HepG2 (cell line): ENCODE data around the gene OBP2A. TPM values are rescaled to one million over a fixed set of nuclear protein-coding genes. Genes with fewer than 3 reads are reported as not detected.
"Not testable (repeated sequence)": the region's sequence is repeated elsewhere in the genome, so short reads cannot be mapped to it uniquely, and the experiment has no call there.

Experiments
- ATAC-seq: fragments of 200-7000 bp; cut with Tn5 transposase; 3 replicates; pipeline ENCODE4 v1.9.1; 2020; ENCODE audit warnings: mild to moderate bottlenecking, moderate library complexity
- BruUV-seq: library from RNA; stranded (reverse); fragments of 400-500 nt; replicated peaks from 2 replicates; lab custom pipeline; 2021; lab: Mats Ljungman, UMichigan
- CTCF ChIA-PET: fragments of 300-600 bp; formaldehyde crosslinking; extraction: SDS; loops from one replicate; lab custom pipeline; 2021; ENCODE audit warnings: low total read pairs, inconsistent platforms, low intra/inter-chr PET ratio; lab: Yijun Ruan, JAX
- POLR2A ChIA-PET: fragments of 350-600 bp; sonication (Branson Sonifier 250); formaldehyde crosslinking; loops from one replicate; lab custom pipeline; 2020; ENCODE audit warnings: antibody characterized with exemption, inconsistent platforms; lab: Yijun Ruan, JAX
- DNase-seq: peaks from one replicate; pipeline ENCODE4 v3.0.0-alpha.2; 2015; ENCODE audit warnings: low spot score
- FAIRE-seq: peaks from 3 replicates; lab custom pipeline; 2011; peaks lifted over from hg19 to GRCh38; lab: Jason Lieb, UNC
- H2AFZ ChIP-seq: one replicate; pipeline ENCODE4 v1.6.1; 2011; ENCODE audit warnings: low read length, inconsistent platforms
- H3K27ac ChIP-seq: fragments of 300-600 bp; 3 replicates; pipeline ENCODE4 v1.8.0; 2011; ENCODE audit warnings: mixed run types, mild to moderate bottlenecking, mixed read lengths, low read length, inconsistent platforms; ENCODE audit not compliant: insufficient read depth; ENCODE audit errors: extremely low read length
- H3K27me3 ChIP-seq, 2 experiments: fragments of 200-600 bp in 1 of 2; 2 replicates in 1 of 2; 3 replicates in 1 of 2; pipeline versions ENCODE4 v1.6.0 to v1.8.0; 2011; ENCODE audit warnings: low read length in 2 of 2, mild to moderate bottlenecking in 2 of 2, moderate library complexity in 2 of 2, inconsistent platforms in 1 of 2; ENCODE audit not compliant: insufficient read depth in 2 of 2, control insufficient read depth in 1 of 2
- H3K36me3 ChIP-seq, 2 experiments: fragments of 200-600 bp in 1 of 2; replicated peaks in 1 of 2; 2 replicates in 1 of 2; 3 replicates in 1 of 2; pipeline versions ENCODE4 v1.5.1 to v1.8.0; 2011; ENCODE audit warnings: low read length in 2 of 2, inconsistent platforms in 1 of 2; ENCODE audit not compliant: insufficient read depth in 2 of 2, control insufficient read depth in 1 of 2
- H3K4me1 ChIP-seq: 2 replicates; pipeline ENCODE4 v1.5.1; 2012; ENCODE audit warnings: low read length, inconsistent platforms; ENCODE audit not compliant: insufficient read depth
- H3K4me2 ChIP-seq: 2 replicates; pipeline ENCODE4 v1.6.0; 2011; ENCODE audit warnings: low read depth, low read length, inconsistent platforms
- H3K4me3 ChIP-seq, 3 experiments: fragments of 200-600 bp in 1 of 3; sonication (generic), shearing (Covaris generic) in 1 of 3; replicated peaks in 1 of 3; 2 replicates each; pipeline ENCODE4 v1.5.1; 2011 to 2016; ENCODE audit warnings: low read length in 3 of 3, inconsistent platforms in 2 of 3, low read depth in 2 of 3, mild to moderate bottlenecking in 2 of 3, control low read depth in 1 of 3, mixed read lengths in 1 of 3; ENCODE audit not compliant: insufficient read depth in 1 of 3
- H3K79me2 ChIP-seq: one replicate; pipeline ENCODE4 v1.6.1; 2011; ENCODE audit warnings: low read length, inconsistent platforms; ENCODE audit not compliant: insufficient read depth
- H3K9ac ChIP-seq: 2 replicates; pipeline ENCODE4 v1.6.0; 2011; ENCODE audit warnings: mild to moderate bottlenecking, low read depth, low read length, inconsistent platforms; ENCODE audit not compliant: insufficient read depth
- H3K9me3 ChIP-seq: 2 replicates; pipeline ENCODE4 v1.5.1; 2012; ENCODE audit warnings: mild to moderate bottlenecking, low read length
- H4K20me1 ChIP-seq: 2 replicates; pipeline ENCODE4 v1.6.0; 2011; ENCODE audit warnings: inconsistent platforms, mild to moderate bottlenecking, low read length, moderate library complexity; ENCODE audit not compliant: insufficient read depth
- EZH2 ChIP-seq: conservative IDR thresholded peaks from 2 replicates; pipeline ENCODE4 v1.6.1; 2012; ENCODE audit warnings: mild to moderate bottlenecking, low read depth, low read length, moderate library complexity
- THAP9 ChIP-seq: sonication (generic); formaldehyde crosslinking; IDR thresholded peaks from 2 replicates; pipeline ENCODE4; 2020; ENCODE audit warnings: missing genetic modification reagents, mild to moderate bottlenecking, borderline replicate concordance
- WGBS: methylation state at CpG from one replicate; pipeline ENCODE4 v1.1.6; 2017; ENCODE audit warnings: low lambda C conversion rate; 5-methylcytosine and 5-hydroxymethylcytosine counted together
- in situ Hi-C: cut with HindIII; loops from 2 replicates; pipeline ENCODE4 v1.10.0; 2017; ENCODE audit warnings: low pct_unique_long_range_greater_than_20kb; ENCODE audit not compliant: extremely low pct_ligation_motif_present
- intact Hi-C: fragments of 100-400 bp; cut with micrococcal nuclease; formaldehyde crosslinking; loops from one replicate; pipeline ENCODE4 v1.10.0; 2022; ENCODE audit not compliant: unreplicated experiment
- polyA plus RNA-seq, 8 experiments: library from polyadenylated mRNA; depleted of rRNA in 3 of 8; stranded (reverse) in 7 of 8; unstranded in 1 of 8; fragments of >200 nt; fragmentation: Illumina TruSeq in 4 of 8; extraction: Trizol in 4 of 8; gene quantifications; 2 replicates each; pipeline versions ENCODE4 v1.2.1 to v1.2.3, GENCODE V29; 2011 to 2016; ENCODE audit warnings: low read depth in 4 of 8, missing spikeins in 1 of 8, mixed read lengths in 1 of 8; ENCODE audit not compliant: insufficient read depth in 1 of 8
- total RNA-seq, 5 experiments: library from RNA; depleted of rRNA; stranded (reverse); fragments of >200 nt; fragmentation: Illumina TruSeq; extraction: Trizol; gene quantifications; 2 replicates each; pipeline ENCODE4 v1.2.3, GENCODE V29; 2016; ENCODE audit warnings: low read depth in 1 of 5

OBP2A gene
- total and polyA plus RNA-seq, 2 of the 13 experiments (the other 11 are each of a cell fraction or from before 2014, with no cell fraction given), result 0.32 TPM; not detected in 1

DNA sequence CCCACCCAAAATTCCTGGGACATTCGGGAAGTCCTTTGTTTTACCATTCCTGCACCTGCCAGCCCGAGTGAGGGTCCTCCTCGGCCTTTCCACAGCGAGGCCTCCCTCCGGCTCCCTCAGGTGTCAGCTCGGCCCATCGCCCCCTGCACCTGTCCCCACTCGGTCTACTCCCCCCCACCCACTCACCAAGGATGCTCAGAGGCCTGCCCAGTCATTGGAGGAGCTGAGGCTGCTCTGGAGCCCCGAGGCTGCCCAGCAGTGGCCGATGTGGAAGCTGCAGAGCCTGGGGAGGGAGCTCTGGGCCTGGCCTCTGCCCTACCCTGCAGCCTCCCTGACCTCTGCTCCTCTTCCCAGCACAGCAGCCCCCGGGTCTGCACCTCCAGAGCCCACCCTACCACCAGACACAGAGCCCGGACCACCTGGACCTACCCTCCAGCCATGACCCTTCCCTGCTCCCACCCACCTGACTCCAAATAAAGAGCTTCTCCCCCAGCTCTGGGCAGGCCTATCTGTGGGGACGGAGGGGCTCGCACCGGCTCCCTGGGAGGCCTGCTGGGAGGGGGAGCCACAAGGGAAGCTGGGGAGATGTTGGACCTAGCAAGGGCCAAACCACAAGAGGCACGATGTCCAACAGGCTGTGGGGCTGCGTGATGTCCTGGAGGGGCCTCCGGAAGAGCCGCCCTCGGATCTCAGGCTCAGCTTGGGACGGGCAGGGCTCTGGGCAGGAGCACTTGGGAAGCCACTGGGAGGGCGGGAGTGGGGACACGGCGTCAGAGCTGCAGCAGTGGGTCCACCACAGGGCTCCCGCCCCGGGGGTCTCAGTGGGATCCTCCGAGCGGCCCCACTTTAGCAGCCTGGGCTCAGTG, 3.8 kb downstream of the OBP2A start:
- H3K9me3 ChIP-seq, POLR2A ChIA-PET, FAIRE-seq, H2AFZ ChIP-seq, CTCF ChIA-PET, H3K27ac ChIP-seq, H3K4me2 ChIP-seq, BruUV-seq, H4K20me1 ChIP-seq, H3K36me3 ChIP-seq, H3K9ac ChIP-seq, H3K4me3 ChIP-seq, DNase-seq, ATAC-seq, intact Hi-C loops, H3K4me1 ChIP-seq, in situ Hi-C loops, H3K79me2 ChIP-seq: not testable (repeated sequence)
- H3K27me3 ChIP-seq, result peaks cover 14 to 53% of the 10 kb centered on the region in 2 experiments; a peak in 4 of 5 replicates
- WGBS, result 4% methylated on average over 10 of the region's 28 CpGs

DNA sequence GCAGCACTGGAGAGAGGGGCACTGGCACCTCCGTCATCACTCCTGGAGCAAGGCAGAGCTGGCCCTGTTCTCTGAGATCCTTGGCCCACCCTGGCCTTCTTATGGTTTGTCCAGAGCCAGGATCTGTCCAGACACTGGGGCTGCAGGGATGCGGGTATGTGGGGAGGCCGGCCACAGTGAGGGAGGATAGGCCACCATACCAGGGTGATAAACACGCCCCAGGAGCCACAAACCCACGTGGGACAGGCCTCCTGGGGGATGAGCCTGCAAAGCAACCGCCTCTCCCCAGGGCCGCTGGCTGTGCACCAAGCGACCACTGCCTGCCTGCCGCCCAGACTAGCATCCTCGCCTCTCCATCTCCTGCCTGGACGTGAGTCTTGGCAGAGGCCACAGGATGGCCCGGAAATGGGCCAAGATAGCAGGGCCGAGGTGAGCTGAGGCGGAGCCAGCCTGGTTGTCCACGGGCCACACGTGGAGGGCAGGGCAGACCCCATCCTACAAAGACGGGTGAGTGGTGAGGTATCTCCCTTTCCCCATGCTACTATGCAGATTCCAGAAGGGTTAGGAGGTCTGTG, 4.5 kb downstream of the OBP2A start:
- in situ Hi-C loops, result no loop called here
- BruUV-seq, result no TSS peak
- ATAC-seq, result no peak
- Histone ChIP-seq H3K4me2 (no peak overlapping the region), H3K9ac (no peak overlapping the region), H3K9me3 (no peaks in the 10 kb centered on the region), H4K20me1 (no peaks in the 10 kb centered on the region), H3K4me1 (peaks cover 15% of the 10 kb centered on the region), H3K27me3 (peaks cover 14 to 53% of the 10 kb centered on the region in 2 experiments; a peak in 4 of 5 replicates), H3K36me3 (no peaks in the 10 kb centered on the region), H3K27ac (no peak overlapping the region), H2AFZ (no peak overlapping the region), H3K4me3 (no peak overlapping the region), H3K79me2 (no peaks in the 10 kb centered on the region)
- DNase-seq, result no peak
- ChIA-PET POLR2A (no interaction called here), CTCF (no interaction called here)
- FAIRE-seq, result no peak
- TF ChIP-seq EZH2 (0 out of 2 replicates have a peak, but pooled peaks have one; percentile 61), THAP9 (CRISPR knock-in tag) (no peak)
- 1% methylated on average over 8 of the region's 17 CpGs for WGBS
- intact Hi-C loops, result no loop called here
